Psoas muscle (tissue), 8 donors: ENCODE results near the gene DYTN. TPM values are rescaled to one million over a fixed set of nuclear protein-coding genes. Genes with fewer than 3 reads are reported as not detected.
A peak's percentile ranks its signal among the peaks of the same experiment; 100 is the strongest.

Experiments
- ATAC-seq, 4 donors: fragments of 200-7000 bp; cut with Tn5 transposase; one replicate each; pipeline ENCODE4 v1.9.1; 2020; ENCODE audit warnings: moderate library complexity in 3 of 4, mild to moderate bottlenecking in 2 of 4
- DNase-seq, 2 donors: peaks; one replicate each; pipeline ENCODE4 v3.0.0-alpha.2; 2020
- H3K27ac ChIP-seq: fragments of 200-600 bp; one replicate; pipeline ENCODE4 v1.8.0; 2022
- H3K27me3 ChIP-seq, 3 donors: fragments of 200-600 bp in 1 of 3; one replicate each; pipeline versions ENCODE4 v1.6.1 to v1.8.0; 2013 to 2022; ENCODE audit warnings: low read length in 2 of 3, mild to moderate bottlenecking in 2 of 3, moderate library complexity in 1 of 3; ENCODE audit not compliant: insufficient read depth in 3 of 3
- H3K36me3 ChIP-seq, 2 donors: fragments of 200-600 bp in 1 of 2; one replicate each; pipeline versions ENCODE4 v1.6.1 to v1.8.0; 2013 to 2022; ENCODE audit warnings: low read depth in 1 of 2, mild to moderate bottlenecking in 1 of 2, moderate library complexity in 1 of 2; ENCODE audit not compliant: insufficient read depth in 1 of 2
- H3K4me1 ChIP-seq: fragments of 200-600 bp; one replicate; pipeline ENCODE4 v1.8.0; 2022
- H3K4me3 ChIP-seq: fragments of 200-600 bp; one replicate; pipeline ENCODE4 v1.8.0; 2022; ENCODE audit warnings: mild to moderate bottlenecking
- H3K9me3 ChIP-seq: fragments of 200-600 bp; one replicate; pipeline ENCODE4 v1.8.0; 2022
- CTCF ChIP-seq: fragments of 200-600 bp; IDR thresholded peaks from one replicate; pipeline ENCODE4 v1.8.0; 2022; ENCODE audit warnings: antibody characterized with exemption
- WGBS, 3 donors: extraction: QIAGEN DNeasy Blood & Tissue Kit; methylation state at CpG; one replicate each; pipeline versions ENCODE4 v1.1.6 to v1.1.7; 2013; 5-methylcytosine and 5-hydroxymethylcytosine counted together
- intact Hi-C, 2 donors: fragments of 100-400 bp; cut with DNase I; formaldehyde crosslinking; loops; one replicate each; pipeline versions ENCODE4 v1.11.0 to v1.14.2; 2022
- polyA plus RNA-seq, 3 donors: library from polyadenylated mRNA; stranded (reverse); fragments of 200-250 nt; gene quantifications; one replicate each; pipeline ENCODE4 v1.2.3, GENCODE V29; 2013
- total RNA-seq, 4 donors: library from RNA; stranded (reverse); fragmentation: NEBNext Ultra II Directional in 2 of 4; extraction: Animal tissue kit (Norgen Biotek cat#: 25700) in 2 of 4; gene quantifications; one replicate each; pipeline versions ENCODE4 v1.2.1 to v1.2.4, GENCODE V29; 2021 to 2023
- donor health status: healthy with polysubstance abuse.
- donor health status: DM: no; HTN: no; CAD: no; lungs with moderate emphysema.
- donor health status: Bipolar disorder and iron deficiency.
- donor health status: healthy.
- donor health status: DM: yes; HTN: yes; CAD: no.
- donor health status: DM: no; HTN: no; CAD: no.
- donor health status: DM: no; HTN: no; CAD: no.
- donor health status: DM: yes; HTN: yes; CAD: no.

Gene DYTN
- total and polyA plus RNA-seq, 7 donors = not detected

- peaks cover 0 to 12% (median 0%) of the 10 kb centered on the region in 3 donors for H3K27me3 ChIP-seq
- intact Hi-C loops = no loop called here
- TF ChIP-seq CTCF = no peak
- DNase-seq = no peak
- 7 to 9% (median 9%) methylated on average over 18 of the region's 18 CpGs for WGBS, 3 donors
- peak in 2 of 4 donors; percentile 11 to 16 for ATAC-seq
- H3K4me1 ChIP-seq = peaks cover 18% of the 10 kb centered on the region
- H3K9me3 ChIP-seq = no peaks in the 10 kb centered on the region
- H3K36me3 ChIP-seq = peaks cover 2 to 19% of the 10 kb centered on the region in 2 donors
- peak overlapping the region; percentile 93 for H3K27ac ChIP-seq
- H3K4me3 ChIP-seq = peak overlapping the region; percentile 89
These were observed 46.6 kb upstream of the DYTN start for GRCh38 chr2:206764673-206765241.

GRCh38 chr2:206756816-206757215 is 38.6 kb upstream of the DYTN start:
- WGBS, 3 donors = 47 to 49% (median 49%) methylated on average over 1 of the region's 1 CpG
- H3K9me3 ChIP-seq = no peaks in the 10 kb centered on the region
- ATAC-seq (no peak), DNase-seq (no peak)
- no peak overlapping the region for H3K27ac ChIP-seq
- no peaks in the 10 kb centered on the region for H3K36me3 ChIP-seq
- no peak for TF ChIP-seq CTCF
- no peaks in the 10 kb centered on the region for H3K27me3 ChIP-seq
- H3K4me1 ChIP-seq = no peaks in the 10 kb centered on the region
- no peak overlapping the region for H3K4me3 ChIP-seq
- intact Hi-C loops = no loop called here

GRCh38 chr2:206740800-206741199 is 22.6 kb upstream of the DYTN start:
- H3K27ac ChIP-seq = no peak overlapping the region
- no peak for ATAC-seq
- no peak for DNase-seq
- H3K4me3 ChIP-seq = no peak overlapping the region
- 46 to 60% (median 58%) methylated on average over 2 of the region's 2 CpGs for WGBS, 3 donors
- no peaks in the 10 kb centered on the region for H3K9me3 ChIP-seq
- TF ChIP-seq CTCF = no peak
- intact Hi-C loops = no loop called here
- no peaks in the 10 kb centered on the region for H3K27me3 ChIP-seq
- no peaks in the 10 kb centered on the region for H3K4me1 ChIP-seq
- H3K36me3 ChIP-seq = no peaks in the 10 kb centered on the region

- no peak overlapping the region for H3K4me3 ChIP-seq
- intact Hi-C loops = no loop called here
- 50 to 61% (median 55%) methylated on average over 2 of the region's 2 CpGs for WGBS, 3 donors
These were observed 21.1 kb upstream of the DYTN start for GRCh38 chr2:206739271-206739670.

More at GRCh38 chr2:206739271-206739670, 21.1 kb upstream of the DYTN start:
- Histone ChIP-seq H3K36me3 (no peaks in the 10 kb centered on the region), H3K27me3 (no peaks in the 10 kb centered on the region), H3K9me3 (no peaks in the 10 kb centered on the region), H3K4me1 (no peaks in the 10 kb centered on the region), H3K27ac (no peak overlapping the region)
- TF ChIP-seq CTCF = no peak
- ATAC-seq (no peak), DNase-seq (no peak)
